NCI-H187 treated with DMSO at 0.1 percent for 48 hours (cell line): Measurements from ENCODE around the gene HSPA12B.

Source experiments
- DNase-seq: peaks from one replicate; lab custom pipeline; 2025; lab: John Stamatoyannopoulos, UW

The HSPA12B gene

GRCh38 chr20:3732327-3733118 lies at the start of gene HSPA12B:
Gene HSPA12B, plus strand, starts transcription at chr20:3732685. Its CDS starts 5,990 bp downstream, at chr20:3738675.
- DNase-seq = no peak

- DNase-seq = no peak
Measured at GRCh38 chr20:3685341-3685740, 47.1 kb upstream of the HSPA12B start.

- no peak for DNase-seq
Measured at GRCh38 chr20:3686421-3686820, 46.1 kb upstream of the HSPA12B start.

DNA sequence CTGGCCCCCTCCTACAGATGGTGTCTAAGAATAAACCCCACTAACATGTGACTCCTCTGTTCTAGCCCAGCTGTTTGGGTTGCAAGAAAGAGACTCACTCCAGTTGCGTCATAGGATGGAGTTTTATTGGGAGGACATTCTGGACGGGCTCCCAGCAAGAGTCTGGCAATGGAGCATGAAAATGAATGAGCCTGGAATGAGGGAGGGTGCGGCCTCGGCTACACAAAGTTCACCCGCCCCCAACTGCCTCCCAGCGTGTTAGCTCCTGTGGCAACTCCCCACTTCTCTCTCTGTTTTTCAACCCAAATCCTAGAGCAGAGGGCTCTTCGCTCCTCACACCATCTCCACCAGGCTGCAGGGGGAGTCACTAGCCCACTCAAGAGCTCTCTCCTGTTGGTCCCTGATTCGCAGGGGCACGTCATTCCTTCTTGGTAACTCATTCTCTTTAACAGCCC lies 45.6 kb upstream of the HSPA12B start:
- DNase-seq = no peak

DNA sequence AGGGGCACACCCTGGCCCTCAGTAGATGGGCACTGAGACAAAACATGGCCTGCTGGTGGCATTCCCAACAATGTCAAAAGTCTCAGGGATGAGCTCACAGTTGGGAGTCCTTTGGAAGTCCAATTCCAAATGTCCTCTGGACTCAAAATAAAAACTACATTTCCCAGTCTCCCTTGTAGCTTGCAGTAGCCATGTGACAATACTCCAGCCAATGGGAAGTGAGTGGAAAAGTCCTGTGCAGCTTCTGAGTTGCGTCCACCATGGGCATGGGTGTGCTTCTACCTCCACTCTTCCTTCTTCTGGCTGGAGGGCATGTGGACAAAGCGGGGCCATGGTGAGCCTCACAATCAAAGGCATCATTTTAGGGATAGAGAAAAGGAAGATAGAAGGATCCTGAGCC lies 44.8 kb upstream of the HSPA12B start:
- DNase-seq = no peak

GRCh38 chr20:3689978-3690377 lies 42.5 kb upstream of the HSPA12B start:
- DNase-seq = no peak

- no peak for DNase-seq
Measured at GRCh38 chr20:3690413-3690812, 42.1 kb upstream of the HSPA12B start.

DNA sequence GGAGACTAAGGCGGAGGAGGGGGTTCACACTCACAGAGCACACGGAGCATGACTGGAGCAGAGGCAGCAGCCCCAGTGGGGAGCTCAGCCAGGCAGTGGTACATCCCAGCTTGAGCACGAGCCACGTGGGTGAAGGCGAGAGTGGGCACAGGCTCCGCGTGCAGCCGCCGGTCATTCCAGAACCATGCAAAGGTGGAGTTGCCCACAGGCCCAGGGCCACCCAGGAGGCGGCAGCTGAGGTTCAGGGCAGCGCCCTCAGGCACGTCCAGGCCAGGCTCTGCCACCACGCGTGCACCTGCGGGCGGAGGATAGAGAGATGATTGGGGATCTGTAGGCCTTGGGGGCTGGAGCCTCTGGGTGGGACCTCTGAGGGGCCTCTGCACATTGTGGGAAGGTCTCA lies 41.2 kb upstream of the HSPA12B start:
- DNase-seq = no peak

GRCh38 chr20:3691897-3692296 lies 40.6 kb upstream of the HSPA12B start:
- DNase-seq = no peak

GRCh38 chr20:3692706-3693294 lies 39.7 kb upstream of the HSPA12B start:
- DNase-seq = no peak

DNA sequence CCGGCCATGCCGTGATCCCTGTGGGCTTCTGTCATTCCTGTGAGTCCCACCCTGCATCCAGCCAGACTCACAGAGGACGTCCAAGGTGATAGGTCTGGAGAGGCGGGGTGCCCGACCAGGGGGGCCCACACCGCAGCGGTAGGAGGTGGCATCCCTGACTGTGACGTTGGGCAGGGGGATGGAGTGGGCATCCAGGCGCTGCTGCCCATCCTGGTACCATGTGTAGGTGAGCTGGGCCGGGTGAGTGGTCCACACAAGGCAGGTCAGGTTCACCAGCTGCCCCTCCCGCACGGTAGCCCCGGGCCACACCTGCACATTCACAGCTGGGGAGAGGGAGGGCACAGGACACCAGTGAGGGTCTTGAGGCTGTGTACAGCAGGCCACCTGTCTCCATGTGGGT lies 39.1 kb upstream of the HSPA12B start:
- DNase-seq = no peak

- no peak for DNase-seq
Measured at GRCh38 chr20:3694864-3695263, 37.6 kb upstream of the HSPA12B start.

DNA sequence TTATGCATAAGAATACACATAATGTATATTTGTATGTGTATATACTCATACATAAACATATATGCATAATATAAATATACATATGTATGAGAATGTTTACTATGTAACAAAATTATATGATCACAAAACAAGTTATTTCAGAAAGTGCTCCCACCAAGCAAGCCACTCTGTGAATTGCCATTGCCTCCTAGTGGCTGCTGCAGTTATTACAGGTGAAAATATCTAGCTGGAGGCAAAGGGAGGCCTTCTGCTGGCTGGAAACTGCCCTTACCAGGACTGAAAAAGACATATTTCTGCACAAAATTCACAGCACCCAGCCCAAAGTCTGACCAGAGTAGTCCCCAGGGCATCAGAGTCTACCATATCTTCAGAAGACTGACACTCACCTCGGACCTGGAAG lies 36.3 kb upstream of the HSPA12B start:
- DNase-seq = no peak

- DNase-seq = no peak
Measured at GRCh38 chr20:3696745-3697587, 35.5 kb upstream of the HSPA12B start.

DNA sequence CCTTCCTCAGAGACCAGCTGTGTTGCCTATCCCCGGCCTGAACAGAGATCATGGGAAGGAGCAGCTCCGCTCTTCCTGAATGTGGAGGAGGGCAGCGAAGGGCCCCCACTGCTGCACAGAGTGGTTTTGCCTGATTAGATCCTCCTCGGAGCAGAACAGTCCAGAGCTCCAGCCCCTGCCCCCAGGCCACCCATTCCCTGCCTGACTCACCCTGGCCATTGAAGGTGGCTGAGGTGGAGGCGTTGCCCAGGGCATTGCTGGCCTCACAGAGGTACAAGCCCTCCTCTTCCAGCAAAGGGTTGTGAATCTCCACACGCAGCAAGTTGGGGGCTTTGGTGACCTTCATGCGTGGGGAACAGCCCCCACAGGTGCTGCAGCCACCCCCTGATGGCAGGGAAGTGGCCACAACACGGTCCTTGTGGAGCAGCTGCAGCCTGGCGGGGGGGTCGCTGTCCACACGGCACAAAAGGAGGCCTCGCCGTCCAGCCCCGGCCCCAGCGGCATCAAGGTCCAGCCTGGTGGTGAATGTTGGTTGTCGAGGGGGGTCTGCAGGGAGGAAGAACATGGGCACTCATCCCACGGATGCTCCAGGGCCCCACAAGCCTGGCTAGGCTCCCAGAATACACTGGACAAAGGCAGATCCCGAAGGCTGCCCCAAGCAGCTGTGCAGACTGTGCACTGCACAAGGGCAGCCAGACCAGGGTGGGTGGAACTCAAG lies 34.7 kb upstream of the HSPA12B start:
- no peak for DNase-seq

DNA sequence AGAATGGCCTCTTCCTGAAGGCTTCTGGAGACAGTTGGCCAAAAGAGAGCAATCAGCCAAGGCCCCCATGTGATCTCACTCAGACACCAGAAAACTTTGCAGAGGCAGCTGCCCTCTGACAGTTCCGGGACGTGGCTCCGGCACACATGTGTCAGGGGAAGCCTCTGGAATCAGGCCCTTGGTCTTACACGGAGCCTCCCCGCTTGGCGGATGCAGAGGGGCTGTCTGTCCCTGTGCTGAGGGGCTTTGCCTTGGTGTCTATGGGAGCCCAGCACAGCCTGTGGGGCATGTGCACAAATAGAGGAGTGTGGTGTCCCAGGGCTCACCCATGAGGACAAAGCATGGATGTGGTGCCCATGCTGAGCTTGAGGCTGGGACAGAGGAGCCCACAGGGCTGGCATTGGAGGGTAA lies 33.9 kb upstream of the HSPA12B start:
- no peak for DNase-seq

DNA sequence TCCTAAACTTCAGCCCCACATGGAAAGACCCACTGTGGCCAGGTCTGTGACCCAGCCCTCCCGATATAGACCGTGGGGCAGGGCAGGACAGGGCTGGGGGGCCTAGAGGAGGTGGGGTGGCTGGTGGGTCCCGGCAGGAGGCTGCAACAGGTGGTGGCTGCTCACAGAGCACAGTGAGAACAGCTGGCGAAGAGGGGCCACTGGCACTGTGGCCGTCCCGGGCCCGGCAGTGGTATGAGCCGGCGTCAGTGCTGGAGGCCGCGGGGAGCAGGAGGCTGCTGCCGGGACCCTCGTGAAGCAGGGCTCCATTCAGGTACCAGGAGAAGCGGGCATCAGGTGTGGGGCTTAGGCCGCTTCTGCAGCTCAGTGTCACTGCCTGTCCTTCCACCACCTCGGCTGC lies 33.4 kb upstream of the HSPA12B start:
- no peak for DNase-seq

DNA sequence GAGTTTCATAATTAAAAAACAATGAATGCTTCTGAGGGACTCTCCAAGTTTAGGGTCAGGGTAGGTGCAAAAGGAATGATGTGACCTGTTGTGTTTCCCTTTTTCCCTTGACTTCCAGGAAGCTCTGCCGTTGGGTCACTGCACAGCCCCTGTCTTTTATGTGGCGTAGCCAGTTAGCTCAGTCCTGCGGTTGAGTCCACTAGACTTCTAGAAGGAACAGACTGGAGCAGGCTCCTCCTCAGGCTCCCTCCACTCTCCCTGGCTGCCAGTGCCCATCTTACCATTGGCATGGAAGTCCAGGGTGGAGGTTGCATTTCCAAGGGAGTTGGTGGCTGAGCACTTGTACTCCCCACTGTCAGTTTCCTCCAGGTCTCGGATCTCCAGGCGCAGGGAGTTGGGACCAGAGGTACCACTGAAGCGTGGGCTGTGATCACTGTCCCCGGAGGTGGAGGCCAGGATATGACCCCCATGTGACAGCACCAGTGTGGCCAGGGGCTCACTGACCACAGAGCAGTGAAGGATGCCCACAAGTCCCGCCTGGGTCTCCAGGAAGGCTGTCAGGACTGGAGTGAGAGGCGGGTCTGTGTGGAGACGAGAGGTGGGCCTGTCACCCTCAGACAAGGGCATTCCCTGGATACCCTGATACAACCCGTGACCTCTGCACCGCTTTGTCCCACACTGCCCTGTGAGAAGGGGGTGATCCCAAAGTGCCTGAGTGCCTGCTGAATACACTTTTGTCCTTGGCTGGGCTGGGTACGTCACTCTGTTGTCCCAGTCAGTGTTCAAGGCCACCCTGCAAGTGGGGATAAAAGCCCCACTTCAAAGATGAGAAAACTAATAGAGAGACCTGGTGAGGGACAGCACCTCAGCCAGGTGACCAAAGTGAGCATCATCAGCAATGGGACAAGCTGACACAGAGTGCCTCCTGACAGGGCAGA lies 31.2 kb upstream of the HSPA12B start:
- DNase-seq = no peak

GRCh38 chr20:3702611-3703391 lies 29.7 kb upstream of the HSPA12B start:
- DNase-seq = no peak

DNA sequence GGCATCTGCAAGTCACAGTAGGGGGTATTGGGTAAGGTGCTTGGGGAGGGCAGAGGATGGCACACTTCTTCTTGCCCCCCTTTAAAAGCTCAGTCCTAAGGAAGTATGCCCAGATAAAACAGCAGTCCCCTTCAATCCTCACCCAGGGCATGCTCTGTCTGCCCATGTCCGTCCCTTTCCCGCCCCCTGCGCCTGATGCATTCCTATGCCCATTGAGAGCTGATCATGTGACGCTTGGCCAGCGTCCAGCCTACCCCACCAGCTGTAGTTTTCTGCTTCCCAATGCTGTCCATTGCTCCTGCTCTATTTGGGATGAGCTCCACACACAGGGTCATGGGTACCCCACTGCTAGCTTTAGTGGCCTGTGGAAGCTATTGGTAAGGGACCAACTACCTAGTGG lies 28.4 kb upstream of the HSPA12B start:
- no peak for DNase-seq
